ENCODE measurements around the gene PLD6. TPM values are rescaled to one million over a fixed set of nuclear protein-coding genes. Genes with fewer than 3 reads are reported as not detected.
"Not testable (repeated sequence)": the region's sequence is repeated elsewhere in the genome, so short reads cannot be mapped to it uniquely, and the experiment has no call there.

Gene PLD6
- total RNA-seq, 1 donor from 2014 or later: 2.4 TPM

- no peak for DNase-seq (ENCODE audit: low read depth, low spot score)
Measured at GRCh38 chr17:17177176-17177575, 29.0 kb downstream of the PLD6 start.

- DNase-seq (ENCODE audit: low read depth, low spot score): no peak
Measured at GRCh38 chr17:17176341-17176740, 29.8 kb downstream of the PLD6 start.

DNA sequence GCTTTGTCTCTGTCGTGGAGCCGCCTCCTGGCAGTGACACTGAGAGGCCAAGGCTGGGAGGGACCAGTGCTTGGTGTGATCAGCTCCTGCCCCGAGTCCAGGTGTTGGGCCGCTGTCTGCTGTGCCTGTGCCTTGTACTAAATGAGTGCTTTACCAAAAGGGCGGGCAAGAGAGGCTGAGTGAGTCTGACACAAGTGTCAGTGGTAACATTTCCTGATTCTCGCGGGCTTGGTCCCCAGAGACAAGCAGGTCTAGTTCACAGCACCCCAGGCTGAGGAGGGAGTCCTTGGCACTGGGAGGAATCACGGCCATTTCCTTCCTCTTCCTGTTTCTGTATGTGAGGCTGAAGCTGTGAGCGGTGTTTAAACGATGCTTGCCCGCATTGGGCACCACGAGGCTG, 30.2 kb downstream of the PLD6 start:
- no peak for DNase-seq (ENCODE audit: low read depth, low spot score)

GRCh38 chr17:17175340-17175739, 30.8 kb downstream of the PLD6 start:
- no peak for DNase-seq (ENCODE audit: low read depth, low spot score)

- DNase-seq (ENCODE audit: low read depth, low spot score): no peak
Measured at GRCh38 chr17:17173921-17174320, 32.2 kb downstream of the PLD6 start.

- no peak for DNase-seq (ENCODE audit: low read depth, low spot score)
Measured at GRCh38 chr17:17172990-17173389, 33.1 kb downstream of the PLD6 start.

- no peak for DNase-seq (ENCODE audit: low read depth, low spot score)
Measured at GRCh38 chr17:17172001-17172939, 33.9 kb downstream of the PLD6 start.

DNA sequence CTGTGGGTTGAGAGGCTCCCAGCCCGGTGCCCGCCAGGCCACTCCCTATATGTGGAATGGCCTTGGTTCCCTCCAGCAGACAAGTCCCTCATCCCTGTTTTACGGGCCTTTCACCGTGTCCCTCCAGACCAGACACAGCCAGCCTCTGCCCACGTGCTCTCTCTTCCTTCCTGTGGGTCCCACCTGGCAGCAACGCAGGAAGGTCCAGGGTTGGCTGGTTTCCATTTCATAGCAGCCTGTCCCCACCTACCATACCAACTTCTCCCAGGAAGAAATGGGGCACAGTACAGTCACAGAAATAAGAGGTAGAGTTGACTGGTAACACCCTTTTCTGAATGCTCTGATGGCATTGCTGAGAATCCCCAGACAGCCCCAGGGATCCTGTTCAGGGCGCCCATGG, 34.9 kb downstream of the PLD6 start:
- DNase-seq (ENCODE audit: low read depth, low spot score): no peak

GRCh38 chr17:17170346-17170985, 35.7 kb downstream of the PLD6 start:
- DNase-seq (ENCODE audit: low read depth, low spot score): no peak

GRCh38 chr17:17169396-17169795, 36.7 kb downstream of the PLD6 start:
- DNase-seq (ENCODE audit: low read depth, low spot score): no peak

- DNase-seq (ENCODE audit: low read depth, low spot score): no peak
Measured at GRCh38 chr17:17168401-17168800, 37.7 kb downstream of the PLD6 start.

- no peak for DNase-seq (ENCODE audit: low read depth, low spot score)
Measured at GRCh38 chr17:17167986-17168385, 38.1 kb downstream of the PLD6 start.

GRCh38 chr17:17167356-17167755, 38.8 kb downstream of the PLD6 start:
- DNase-seq (ENCODE audit: low read depth, low spot score): no peak

DNA sequence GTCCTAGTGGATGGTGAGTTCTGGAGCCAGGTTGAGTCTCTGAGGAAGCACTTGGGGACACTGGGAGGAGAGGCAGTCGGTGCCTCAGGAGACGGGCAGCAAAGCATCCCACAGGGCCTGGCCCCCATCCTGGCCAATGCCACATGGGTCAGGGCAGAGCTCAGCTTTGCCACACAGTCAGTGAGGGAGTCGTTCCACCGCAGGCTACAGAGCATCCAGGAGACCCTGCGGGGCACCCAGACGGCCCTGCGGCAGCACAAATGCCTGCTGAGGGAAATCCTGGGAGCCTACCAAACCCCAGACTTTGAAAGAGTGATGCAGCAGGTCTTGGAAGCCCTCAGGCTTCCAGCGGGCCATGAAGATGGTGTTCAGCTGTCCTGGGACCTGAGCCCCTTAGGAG, 39.7 kb downstream of the PLD6 start:
- DNase-seq (ENCODE audit: low read depth, low spot score): no peak

DNA sequence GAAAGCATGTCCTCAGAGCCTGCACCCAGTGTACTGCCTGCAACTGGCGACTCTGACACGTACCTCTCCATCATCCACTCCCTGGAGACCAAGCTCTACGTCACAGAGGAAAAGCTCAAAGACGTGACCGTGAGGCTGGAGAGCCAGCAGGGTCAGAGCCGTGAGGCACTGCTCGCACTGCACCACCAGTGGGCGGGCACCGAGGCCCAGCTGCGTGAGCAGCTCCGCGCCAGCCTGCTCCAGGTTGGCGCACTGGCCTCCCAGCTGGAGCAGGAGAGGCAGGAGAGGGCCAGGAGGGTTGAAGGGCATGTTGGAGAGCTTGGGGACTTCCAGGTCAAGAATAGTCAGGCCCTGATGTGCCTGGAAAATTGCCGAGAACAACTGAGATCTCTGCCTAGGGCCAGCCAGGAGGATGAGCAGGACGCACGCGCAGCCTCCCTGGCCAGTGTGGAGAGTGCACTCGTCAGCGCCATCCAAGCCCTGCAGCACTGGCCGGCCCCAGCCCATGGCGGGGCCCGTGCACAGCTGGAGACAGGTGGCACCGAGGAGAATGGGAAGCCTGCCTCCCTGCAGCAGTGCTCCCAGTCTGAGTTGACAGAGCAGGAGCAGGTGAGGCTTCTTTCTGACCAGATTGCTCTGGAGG, 40.3 kb downstream of the PLD6 start:
- DNase-seq (ENCODE audit: low read depth, low spot score): no peak

DNA sequence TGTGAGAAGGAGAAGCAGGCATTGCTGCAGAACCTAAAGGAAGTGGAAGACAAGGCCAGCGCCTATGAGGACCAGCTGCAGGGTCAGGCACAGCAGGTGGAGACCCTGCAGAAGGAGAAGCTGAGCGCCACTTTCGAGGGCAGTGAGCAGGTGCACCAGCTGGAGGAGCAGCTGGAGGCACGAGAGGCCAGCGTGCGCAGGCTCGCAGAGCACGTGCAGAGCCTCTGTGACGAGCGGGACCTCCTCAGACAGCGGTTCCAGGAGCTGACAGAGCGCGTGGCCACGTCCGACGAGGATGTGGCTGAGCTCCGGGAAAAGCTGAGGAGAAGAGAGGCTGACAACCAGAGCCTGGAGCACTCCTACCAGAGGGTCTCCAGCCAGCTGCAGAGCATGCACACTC, 41.5 kb downstream of the PLD6 start:
- no peak for DNase-seq (ENCODE audit: low read depth, low spot score)

DNA sequence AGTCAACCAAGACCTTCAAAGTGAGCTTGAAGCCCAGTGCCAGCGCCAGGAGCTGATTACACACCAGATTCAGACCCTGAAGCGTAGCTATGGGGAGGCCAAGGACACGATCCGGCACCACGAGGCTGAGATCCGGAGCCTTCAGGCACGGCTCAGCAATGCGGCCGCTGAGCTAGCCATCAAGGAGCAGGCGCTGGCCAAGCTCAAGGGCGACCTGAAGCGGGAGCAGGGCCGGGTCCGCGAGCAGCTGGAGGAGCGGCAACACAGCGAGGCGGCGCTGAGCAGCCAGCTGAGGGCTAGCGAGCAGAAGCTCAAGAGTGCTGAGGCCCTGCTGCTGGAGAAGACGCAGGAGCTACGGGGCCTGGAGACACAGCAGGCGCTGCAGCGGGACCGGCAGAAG, 42.0 kb downstream of the PLD6 start:
- no peak for DNase-seq (ENCODE audit: low read depth, low spot score)

DNA sequence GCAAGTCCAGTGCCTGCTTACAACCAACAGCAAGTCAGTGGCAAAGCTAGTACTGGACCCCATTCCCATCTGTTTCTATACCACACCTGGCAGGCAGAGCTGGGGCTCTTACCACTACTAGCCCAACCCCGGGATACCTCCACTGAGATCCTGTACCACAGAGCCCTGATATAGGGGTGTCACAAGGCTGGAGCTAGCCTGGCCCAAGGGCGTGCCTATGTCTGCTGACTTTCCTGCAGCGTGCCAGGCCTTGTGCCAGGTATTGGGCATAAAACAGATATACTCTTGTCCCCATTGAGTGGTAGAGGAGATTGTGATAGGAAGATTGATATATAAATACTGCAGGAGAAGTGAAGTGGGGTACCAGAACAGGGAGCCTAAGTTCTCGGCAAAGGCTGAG, 44.4 kb downstream of the PLD6 start:
- no peak for DNase-seq (ENCODE audit: low read depth, low spot score)

GRCh38 chr17:17161121-17161520, 45.0 kb downstream of the PLD6 start:
- DNase-seq (ENCODE audit: low read depth, low spot score): no peak

DNA sequence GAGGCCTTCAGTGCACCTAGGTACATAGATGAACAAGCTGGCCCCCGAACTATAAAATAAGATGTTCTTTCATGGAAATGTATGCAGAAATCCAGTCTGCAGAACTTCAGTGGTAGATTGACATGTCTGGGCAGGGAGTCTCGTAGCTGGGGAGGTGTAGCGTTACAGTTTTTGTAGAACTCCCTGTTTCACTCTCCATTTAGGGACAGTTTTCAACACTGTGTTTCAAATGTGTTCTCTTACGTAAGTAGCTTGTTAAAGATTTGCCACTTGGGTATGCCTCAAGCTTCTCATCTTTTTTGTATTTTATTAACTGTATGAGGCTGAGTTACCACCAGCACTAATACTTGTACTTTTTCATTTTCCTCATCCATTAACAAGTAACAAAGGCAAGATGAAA, 46.6 kb downstream of the PLD6 start:
- DNase-seq (ENCODE audit: low read depth, low spot score): no peak

DNA sequence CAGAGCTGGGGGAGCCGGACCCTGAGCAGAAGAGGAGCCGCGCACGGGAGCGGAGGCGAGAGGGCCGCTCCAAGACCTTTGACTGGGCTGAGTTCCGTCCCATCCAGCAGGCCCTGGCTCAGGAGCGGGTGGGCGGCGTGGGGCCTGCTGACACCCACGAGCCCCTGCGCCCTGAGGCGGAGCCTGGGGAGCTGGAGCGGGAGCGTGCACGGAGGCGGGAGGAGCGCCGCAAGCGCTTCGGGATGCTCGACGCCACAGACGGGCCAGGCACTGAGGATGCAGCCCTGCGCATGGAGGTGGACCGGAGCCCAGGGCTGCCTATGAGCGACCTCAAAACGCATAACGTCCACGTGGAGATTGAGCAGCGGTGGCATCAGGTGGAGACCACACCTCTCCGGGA, 47.6 kb downstream of the PLD6 start:
- DNase-seq (ENCODE audit: low read depth, low spot score): not testable (repeated sequence)

- DNase-seq (ENCODE audit: low read depth, low spot score): no peak
Measured at GRCh38 chr17:17157041-17157440, 49.1 kb downstream of the PLD6 start.

Data from pulmonary artery endothelial cell (primary cell).